B cell (primary cell): ENCODE data around the gene SASH1.

Experiments used
- CTCF ChIP-seq: fragments of 200-600 bp; IDR thresholded peaks from one replicate; pipeline ENCODE4 v1.8.0; 2022; ENCODE audit warnings: antibody characterized with exemption, mild to moderate bottlenecking
- EZH2 ChIP-seq: IDR thresholded peaks from 2 replicates; pipeline ENCODE4 v1.6.1; 2012; ENCODE audit warnings: borderline replicate concordance, low read depth, mild to moderate bottlenecking, moderate library complexity, low read length; ENCODE audit not compliant: insufficient read depth, poor library complexity, severe bottlenecking

- TF ChIP-seq CTCF, result no peak
- TF ChIP-seq EZH2, result no peak
These were observed 37.5 kb downstream of the SASH1 start for GRCh38 chr6:148379966-148380713.
